Natural killer cell treated with Interleukin-12 subunit alpha and Interleukin-12 subunit beta and Interleukin-15 and Interleukin-18, amount 100 ng/mL, for 72 hours (primary cell): ENCODE results near the gene AGER. TPM values are rescaled to one million over a fixed set of nuclear protein-coding genes. Genes with fewer than 3 reads are reported as not detected.
"Not testable (repeated sequence)": the region's sequence is repeated elsewhere in the genome, so short reads cannot be mapped to it uniquely, and the experiment has no call there.

Source experiments
- ATAC-seq, 2 donors: fragments of 150-1000 bp; cut with Tn5 transposase in 1 of 2; sonication (Bioruptor Pico), chemical (Tn5 transposase) in 1 of 2; 2 replicates each; pipeline ENCODE4 v1.10.0; 2021
- DNase-seq: peaks from one replicate; pipeline ENCODE4 v3.0.0; 2022; ENCODE audit warnings: low spot score
- H3K27ac Mint-ChIP-seq, 2 donors: 1 replicate in 1 of 2; 2 replicates in 1 of 2; pipeline ENCODE4 v1.8.0; 2022; ENCODE audit warnings: mixed read lengths in 2 of 2, mild to moderate bottlenecking in 1 of 2, moderate library complexity in 1 of 2
- H3K27me3 Mint-ChIP-seq, 2 donors: 1 replicate in 1 of 2; 2 replicates in 1 of 2; pipeline ENCODE4 v1.8.0; 2022; ENCODE audit warnings: mixed read lengths in 2 of 2
- H3K36me3 Mint-ChIP-seq: one replicate; pipeline ENCODE4 v1.8.0; 2022; ENCODE audit warnings: mixed read lengths
- H3K4me1 Mint-ChIP-seq, 2 donors: 1 replicate in 1 of 2; 2 replicates in 1 of 2; pipeline ENCODE4 v1.8.0; 2022; ENCODE audit warnings: low read depth in 2 of 2, mixed read lengths in 2 of 2, mild to moderate bottlenecking in 1 of 2
- H3K4me3 Mint-ChIP-seq: one replicate; pipeline ENCODE4 v1.8.0; 2022; ENCODE audit warnings: mixed read lengths
- H3K9me3 Mint-ChIP-seq: 2 replicates; pipeline ENCODE4 v1.8.0; 2022; ENCODE audit warnings: mixed read lengths
- total RNA-seq, 2 donors: library from RNA; stranded (reverse); gene quantifications; one replicate each; pipeline ENCODE4 v1.2.3, GENCODE V29; 2022

Gene AGER
- total RNA-seq, 2 donors from 2014 or later, result 15.0 to 29.7 TPM

DNA sequence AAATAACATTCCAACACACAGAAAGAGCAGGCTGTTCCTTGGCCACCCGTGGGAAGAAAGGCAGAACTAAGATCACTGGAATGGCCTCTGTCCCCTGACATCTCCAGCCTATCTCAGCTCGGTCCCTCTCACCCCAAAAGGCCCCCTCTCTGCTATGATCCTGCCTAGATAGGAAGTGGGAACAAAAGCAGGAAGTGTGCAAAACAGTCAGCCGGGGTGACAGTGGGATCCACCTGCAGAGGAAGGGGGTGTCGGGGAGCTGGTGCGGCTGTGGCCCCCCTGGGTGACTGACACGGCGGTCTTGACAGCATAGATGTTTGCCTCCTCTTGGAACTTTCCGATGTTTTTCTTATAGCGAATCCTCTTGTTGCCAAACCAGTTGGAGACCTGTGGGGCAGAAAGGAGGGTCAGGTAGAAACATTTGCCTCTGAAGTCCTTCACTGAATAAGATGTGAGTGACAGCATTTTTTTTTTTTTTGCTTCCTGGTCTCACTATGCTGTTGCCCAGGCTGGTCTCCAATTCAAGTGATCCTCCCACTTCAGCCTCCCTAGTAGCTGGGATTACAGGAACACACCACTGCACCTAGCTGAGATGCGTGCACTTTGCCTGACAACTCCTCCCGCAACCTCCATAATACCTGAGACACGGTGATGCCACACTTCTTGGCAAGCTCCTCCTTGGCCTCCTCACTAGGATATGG lies 3.1 kb upstream of the AGER start:
- peaks cover 21% of the 10 kb centered on the region for H3K36me3 Mint-ChIP-seq
- ATAC-seq, result no peak

DNA sequence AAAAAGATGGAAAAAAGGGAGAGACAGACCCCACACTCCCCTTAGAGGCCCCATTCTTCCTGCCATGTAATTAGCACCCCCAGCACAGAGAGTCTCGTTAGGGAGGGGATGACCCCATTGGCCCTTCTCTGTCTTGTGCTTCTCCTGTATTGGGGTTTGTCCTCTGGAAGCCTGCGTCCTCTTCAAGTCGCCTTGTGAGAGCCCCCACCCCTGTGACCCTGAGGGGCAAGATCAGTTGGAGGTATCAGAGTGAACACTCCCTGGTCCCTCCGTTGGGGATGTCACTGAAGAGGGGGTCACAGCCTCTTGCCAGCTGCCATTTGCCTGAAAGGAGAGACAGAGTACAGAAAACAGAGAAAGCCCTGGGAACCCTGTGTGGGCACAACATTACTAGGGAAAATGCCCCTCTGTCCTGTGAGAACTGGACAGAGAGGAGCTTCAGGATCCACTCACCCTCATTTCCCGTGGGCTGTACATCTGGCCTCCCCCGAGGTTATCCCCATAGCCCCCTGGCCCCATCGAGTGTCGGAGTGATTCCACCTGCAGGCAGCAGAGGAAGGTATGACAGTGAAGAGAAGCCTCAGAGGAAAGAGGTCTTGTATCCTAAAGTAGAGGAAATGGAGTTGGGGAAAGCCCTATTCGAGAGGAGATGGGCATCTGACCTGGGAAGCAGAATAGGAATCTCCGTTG lies 2.2 kb upstream of the AGER start:
- ATAC-seq, H3K27me3 Mint-ChIP-seq, H3K9me3 Mint-ChIP-seq: not testable (repeated sequence)
- H3K36me3 Mint-ChIP-seq, result peaks cover 21% of the 10 kb centered on the region
- peaks cover 35 to 40% of the 10 kb centered on the region in 2 donors for H3K4me1 Mint-ChIP-seq
- DNase-seq, result peak; percentile 49
- peak overlapping the region; percentile 96 to 98 for H3K27ac Mint-ChIP-seq
- peak overlapping the region; percentile 66 for H3K4me3 Mint-ChIP-seq

More for the DNA sequence above, 3.1 kb upstream of the AGER start:
- Mint-ChIP-seq H3K4me3 (peak overlapping the region; percentile 40), H3K4me1 (peaks cover 42 to 44% of the 10 kb centered on the region in 2 donors), H3K9me3 (no peaks in the 10 kb centered on the region), H3K27ac (peak overlapping the region; percentile 96 to 98), H3K27me3 (no peaks in the 10 kb centered on the region)
- DNase-seq, result peak; percentile 28

DNA sequence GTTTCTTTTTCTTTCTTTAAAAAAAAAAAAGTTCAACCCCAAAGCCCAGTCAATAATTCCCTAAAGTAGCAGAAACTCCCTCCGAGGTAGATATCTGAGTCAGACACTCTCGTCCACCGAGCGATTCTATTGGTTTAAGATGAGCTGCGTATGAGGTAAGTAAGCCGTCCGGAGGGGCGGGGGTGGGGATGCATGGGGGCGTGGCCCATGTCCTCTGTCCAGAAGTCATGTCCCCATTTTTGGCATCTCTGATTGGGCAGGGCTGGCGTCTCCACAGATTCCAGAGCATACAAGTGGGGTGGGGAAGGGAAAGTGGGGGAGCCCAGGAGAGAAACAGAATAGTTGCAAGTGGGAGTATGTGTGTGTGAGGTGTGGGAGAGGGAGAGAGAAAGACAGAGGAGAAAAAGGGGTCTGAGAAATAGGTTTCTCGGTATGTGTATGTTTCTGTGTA lies 1.7 kb upstream of the AGER start:
- Mint-ChIP-seq H3K4me1 (peaks cover 32 to 36% of the 10 kb centered on the region in 2 donors), H3K27ac (peak overlapping the region; percentile 96 to 98), H3K36me3 (peaks cover 21% of the 10 kb centered on the region), H3K4me3 (peak overlapping the region; percentile 66)
- peak; percentile 1 for DNase-seq
- H3K9me3 Mint-ChIP-seq, H3K27me3 Mint-ChIP-seq: not testable (repeated sequence)
- ATAC-seq, result peak in 1 of 2 donors; percentile 53

DNA sequence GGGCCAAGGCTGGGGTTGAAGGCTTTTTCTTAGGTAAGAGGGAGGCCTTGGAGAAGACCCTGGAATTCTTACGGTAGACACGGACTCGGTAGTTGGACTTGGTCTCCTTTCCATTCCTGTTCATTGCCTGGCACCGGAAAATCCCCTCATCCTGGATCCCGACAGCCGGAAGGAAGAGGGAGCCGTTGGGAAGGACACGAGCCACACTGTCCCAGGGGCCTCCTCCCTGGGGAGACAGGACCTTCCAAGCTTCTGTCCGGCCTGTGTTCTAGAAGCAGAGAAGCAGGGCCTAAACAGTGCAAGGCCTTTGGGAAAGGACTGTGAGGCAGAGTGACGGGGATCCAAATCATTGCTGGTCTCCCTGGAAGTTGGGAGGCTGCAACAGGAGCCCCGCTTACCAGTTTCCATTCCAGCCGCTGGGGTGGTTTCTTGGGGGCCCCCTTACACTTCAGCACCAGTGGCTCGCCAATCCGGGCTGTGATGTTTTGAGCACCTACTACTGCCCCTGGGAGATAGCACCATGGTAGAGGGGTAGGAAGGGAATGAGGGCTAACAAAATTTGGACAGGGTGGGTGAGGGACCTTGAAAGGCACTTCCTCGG lies 470 bp downstream of the AGER start:
- ATAC-seq (no peak), DNase-seq (no peak)
- Mint-ChIP-seq H3K9me3 (no peaks in the 10 kb centered on the region), H3K27me3 (no peaks in the 10 kb centered on the region), H3K27ac (no peak overlapping the region), H3K36me3 (peaks cover 14% of the 10 kb centered on the region), H3K4me1 (peaks cover 40 to 44% of the 10 kb centered on the region in 2 donors), H3K4me3 (no peak overlapping the region)

DNA sequence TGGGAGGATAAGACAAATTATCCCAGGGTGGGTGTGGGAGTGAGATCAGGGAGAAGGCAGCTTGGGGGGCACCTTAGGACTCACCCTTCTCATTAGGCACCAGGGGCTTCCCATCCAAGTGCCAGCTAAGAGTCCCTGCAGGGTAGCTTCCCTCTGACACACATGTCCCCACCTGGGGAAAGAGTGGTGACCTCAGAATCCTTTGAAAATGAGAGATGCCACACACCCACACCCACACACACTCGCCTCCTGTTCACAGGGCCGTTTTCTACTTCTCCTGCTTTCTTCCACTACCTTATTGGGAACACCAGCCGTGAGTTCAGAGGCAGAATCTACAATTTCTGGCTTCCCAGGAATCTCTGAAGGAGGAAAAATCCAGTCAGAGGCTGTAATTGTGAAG lies 1.0 kb downstream of the AGER start:
- no peak for ATAC-seq
- Mint-ChIP-seq H3K9me3 (no peaks in the 10 kb centered on the region), H3K36me3 (peaks cover 13% of the 10 kb centered on the region), H3K27me3 (no peaks in the 10 kb centered on the region), H3K27ac (no peak overlapping the region), H3K4me3 (no peak overlapping the region), H3K4me1 (peaks cover 43 to 46% of the 10 kb centered on the region in 2 donors)
- DNase-seq, result no peak

DNA sequence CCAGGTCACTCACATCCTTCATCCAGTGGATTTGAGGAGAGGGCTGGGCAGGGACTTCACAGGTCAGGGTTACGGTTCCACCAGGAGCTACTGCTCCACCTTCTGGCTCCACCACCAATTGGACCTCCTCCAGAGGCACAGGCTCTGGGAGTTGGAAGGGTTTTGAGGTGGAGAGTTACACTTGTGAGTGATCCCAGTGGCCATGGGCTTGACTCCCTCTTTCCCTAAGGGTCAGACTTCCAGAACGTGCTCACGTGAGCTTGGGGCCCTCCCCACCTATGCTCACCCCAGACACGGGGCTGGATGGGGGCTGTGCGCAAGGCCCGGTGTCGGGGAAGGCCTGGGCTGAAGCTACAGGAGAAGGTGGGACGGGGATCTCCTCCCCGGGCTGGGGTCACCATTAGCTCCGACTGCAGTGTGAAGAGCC lies 1.5 kb downstream of the AGER start:
- no peak for ATAC-seq
- peak; percentile 15 for DNase-seq
- Mint-ChIP-seq H3K9me3 (no peaks in the 10 kb centered on the region), H3K4me3 (no peak overlapping the region), H3K27me3 (no peaks in the 10 kb centered on the region), H3K27ac (no peak overlapping the region), H3K36me3 (peaks cover 12% of the 10 kb centered on the region), H3K4me1 (peaks cover 43 to 49% of the 10 kb centered on the region in 2 donors)

DNA sequence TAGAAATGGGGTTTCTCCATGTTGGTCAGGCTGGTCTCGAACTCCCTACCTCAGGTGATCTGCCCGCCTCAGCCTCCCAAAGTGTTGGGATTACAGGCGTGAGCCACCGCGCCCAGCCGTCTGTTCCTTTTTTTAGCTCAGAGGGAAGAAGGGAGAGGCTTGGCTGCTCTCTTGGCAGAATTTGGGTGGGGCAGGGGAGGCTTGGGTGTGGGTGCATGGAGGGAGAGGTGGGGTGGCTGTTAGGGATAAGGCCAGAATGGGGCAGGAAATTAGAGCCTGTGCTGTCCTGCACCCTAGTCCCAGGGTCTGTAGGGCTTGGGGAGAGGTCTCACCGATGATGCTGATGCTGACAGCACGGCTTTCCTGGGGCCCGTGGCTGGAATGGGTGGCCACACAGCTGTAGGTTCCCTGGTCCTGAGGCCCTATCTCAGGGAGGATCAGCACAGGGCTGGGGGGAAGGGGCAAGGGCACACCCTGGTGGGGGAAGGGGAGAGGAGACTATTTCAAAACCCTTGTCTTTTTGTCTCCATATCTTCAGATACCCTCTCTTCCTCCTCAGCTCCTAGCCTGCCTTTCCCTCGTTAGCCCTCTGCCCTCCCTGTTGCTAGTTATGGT lies 2.0 kb downstream of the AGER start:
- H3K27ac Mint-ChIP-seq, result no peak overlapping the region
- peaks cover 6% of the 10 kb centered on the region for H3K36me3 Mint-ChIP-seq
- H3K4me3 Mint-ChIP-seq, result no peak overlapping the region
- ATAC-seq (no peak), DNase-seq (peak; percentile 54)
- no peaks in the 10 kb centered on the region for H3K9me3 Mint-ChIP-seq
- H3K4me1 Mint-ChIP-seq, result peaks cover 42 to 49% of the 10 kb centered on the region in 2 donors
- H3K27me3 Mint-ChIP-seq, result no peaks in the 10 kb centered on the region

DNA sequence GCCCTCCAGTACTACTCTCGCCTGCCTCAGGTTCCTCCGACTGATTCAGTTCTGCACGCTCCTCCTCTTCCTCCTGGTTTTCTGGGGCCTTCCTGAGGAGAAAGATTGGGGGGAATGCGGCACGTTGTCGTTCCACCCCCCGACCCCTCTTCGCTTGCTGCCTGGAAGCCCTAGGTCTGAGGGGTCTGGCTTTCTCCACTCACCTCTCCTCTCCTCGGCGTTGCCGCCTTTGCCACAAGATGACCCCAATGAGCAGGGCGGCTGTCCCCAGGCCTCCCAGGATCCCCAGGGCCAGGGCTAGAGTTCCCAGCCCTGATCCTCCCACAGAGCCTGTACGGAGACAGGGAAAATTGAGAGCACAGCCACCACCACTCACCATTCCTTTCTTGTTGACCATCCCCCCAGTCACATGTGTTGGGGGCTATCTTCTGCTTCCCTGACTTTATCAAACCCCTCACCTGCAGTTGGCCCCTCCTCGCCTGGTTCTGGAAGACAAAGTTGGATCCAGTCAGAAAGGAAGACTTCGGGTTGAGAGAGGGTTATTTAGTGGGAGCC lies 2.8 kb downstream of the AGER start:
- no peak overlapping the region for H3K4me3 Mint-ChIP-seq
- no peaks in the 10 kb centered on the region for H3K36me3 Mint-ChIP-seq
- peak overlapping the region in 1 of 2 donors; percentile 57 for H3K27ac Mint-ChIP-seq
- H3K9me3 Mint-ChIP-seq, result no peaks in the 10 kb centered on the region
- DNase-seq, result peak; percentile 47
- H3K27me3 Mint-ChIP-seq, result no peaks in the 10 kb centered on the region
- peaks cover 42 to 49% of the 10 kb centered on the region in 2 donors for H3K4me1 Mint-ChIP-seq
- ATAC-seq, result no peak

DNA sequence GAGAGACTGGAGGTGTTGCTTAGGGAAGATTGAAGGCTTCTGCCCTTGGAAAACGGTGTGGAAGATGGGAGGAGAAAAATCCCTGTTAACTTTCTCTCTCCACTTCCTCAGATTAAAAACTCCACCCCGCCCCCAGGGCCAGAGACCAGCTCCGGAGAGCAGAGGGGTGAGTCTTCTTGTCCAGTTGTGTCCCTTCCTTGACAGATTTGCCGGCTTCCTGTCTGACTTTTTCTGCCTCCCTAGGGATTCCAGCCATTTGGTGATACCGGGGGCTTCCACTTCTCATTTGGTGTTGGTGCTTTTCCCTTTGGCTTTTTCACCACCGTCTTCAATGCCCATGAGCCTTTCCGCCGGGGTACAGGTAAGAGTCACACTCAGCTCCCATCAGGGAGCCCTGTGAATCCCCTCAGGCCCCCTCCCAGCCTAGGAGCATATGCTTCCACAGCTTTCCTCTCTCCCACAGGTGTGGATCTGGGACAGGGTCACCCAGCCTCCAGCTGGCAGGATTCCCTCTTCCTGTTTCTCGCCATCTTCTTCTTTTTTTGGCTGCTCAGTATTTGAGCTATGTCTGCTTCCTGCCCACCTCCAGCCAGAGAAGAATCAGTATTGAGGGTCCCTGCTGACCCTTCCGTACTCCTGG lies 4.2 kb downstream of the AGER start:
- ATAC-seq (no peak), DNase-seq (peak; percentile 34)
- peak overlapping the region; percentile 92 to 95 for H3K27ac Mint-ChIP-seq
- H3K27me3 Mint-ChIP-seq, result no peaks in the 10 kb centered on the region
- peaks cover 42 to 46% of the 10 kb centered on the region in 2 donors for H3K4me1 Mint-ChIP-seq
- H3K36me3 Mint-ChIP-seq, result no peaks in the 10 kb centered on the region
- no peaks in the 10 kb centered on the region for H3K9me3 Mint-ChIP-seq
- peak overlapping the region; percentile 47 for H3K4me3 Mint-ChIP-seq

DNA sequence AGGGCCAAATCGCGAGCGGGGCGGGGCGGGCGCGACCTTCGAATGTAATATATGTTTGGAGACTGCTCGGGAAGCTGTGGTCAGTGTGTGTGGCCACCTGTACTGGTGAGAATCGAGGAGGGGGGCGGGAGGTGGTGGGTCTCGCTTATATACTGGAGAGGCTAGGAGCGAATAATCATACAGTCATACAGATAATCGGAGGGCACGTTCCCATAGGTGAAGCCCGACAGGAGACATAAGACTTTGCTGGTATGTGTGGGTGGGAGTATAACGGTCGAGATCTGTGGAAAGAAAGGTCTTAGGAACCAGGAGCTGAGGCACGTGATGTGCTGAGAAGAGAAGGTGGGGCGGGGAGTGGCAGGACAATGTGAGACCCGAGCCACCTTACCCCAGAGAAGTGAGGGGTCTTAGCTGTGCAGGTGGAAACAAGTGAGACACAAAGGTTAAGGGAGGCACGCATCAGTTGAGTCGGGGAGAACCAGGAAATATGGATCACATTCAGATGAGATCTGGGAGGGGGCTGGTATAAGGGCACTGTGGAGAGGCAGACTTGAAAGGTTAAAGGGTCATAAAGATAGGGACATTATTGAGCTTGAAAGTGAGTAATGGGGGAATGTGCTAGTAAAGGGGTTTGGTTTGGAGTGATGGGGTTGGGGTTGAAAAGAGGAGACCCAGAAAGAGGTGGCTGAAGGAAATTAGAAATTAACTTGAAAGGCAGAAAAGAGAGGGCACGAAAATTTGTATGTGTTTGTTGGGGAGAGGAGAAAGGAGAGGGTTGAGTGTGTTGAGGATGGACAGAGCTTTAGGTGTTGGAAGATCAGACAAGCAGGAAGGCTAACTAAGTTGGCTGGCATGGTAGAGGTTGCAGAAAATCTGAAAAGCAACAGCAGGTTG lies 5.3 kb downstream of the AGER start:
- ATAC-seq, result no peak

DNA sequence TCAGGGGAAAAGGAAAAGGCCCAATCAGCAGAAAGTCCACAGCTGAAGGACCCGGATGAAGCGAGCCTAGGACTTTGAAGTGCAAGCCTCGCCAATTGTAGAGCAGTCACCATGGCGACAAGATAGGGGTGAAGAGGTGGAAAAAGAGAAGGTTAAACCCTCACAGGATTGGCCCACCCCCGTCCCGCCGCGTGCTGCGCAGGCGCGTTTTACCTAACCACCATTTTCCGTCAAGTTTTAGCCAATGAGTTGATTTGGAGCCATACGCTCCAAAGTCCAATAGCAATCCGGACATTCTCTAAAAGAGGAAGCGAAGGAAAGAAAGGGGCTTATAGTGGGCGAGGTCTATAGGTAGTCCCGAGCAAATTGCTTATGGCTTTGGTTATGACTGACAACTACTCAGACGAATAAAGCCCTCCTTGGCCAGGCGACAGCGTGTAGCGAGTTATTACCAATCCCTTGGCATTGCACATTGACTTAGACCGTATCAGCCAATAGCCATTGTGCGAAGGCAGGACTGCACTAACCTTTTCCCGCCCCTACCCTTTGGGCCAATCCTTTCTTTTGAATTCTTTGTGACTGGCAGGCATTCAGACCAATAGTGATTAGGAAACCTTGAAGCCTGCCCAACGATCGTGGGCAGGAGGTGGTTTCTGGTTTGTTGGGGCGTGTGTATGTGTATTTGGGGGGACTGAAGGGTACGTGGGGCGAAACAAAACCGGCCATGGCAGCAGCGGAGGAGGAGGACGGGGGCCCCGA lies 6.1 kb downstream of the AGER start, which contains the start of gene RNF5:
Gene RNF5, plus strand, starts transcription at position 618 of the 759 bp plus-strand sequence. Its CDS starts 107 bp downstream, at position 725.
- peaks cover 54 to 61% of the 10 kb centered on the region in 2 donors for H3K4me1 Mint-ChIP-seq

More for the DNA sequence above, 5.3 kb downstream of the AGER start:
- Mint-ChIP-seq H3K27me3 (no peaks in the 10 kb centered on the region), H3K27ac (peak overlapping the region; percentile 92 to 95), H3K4me3 (peak overlapping the region; percentile 93), H3K9me3 (no peaks in the 10 kb centered on the region), H3K4me1 (peaks cover 48 to 57% of the 10 kb centered on the region in 2 donors), H3K36me3 (no peaks in the 10 kb centered on the region)
- peak; percentile 49 for DNase-seq

More for the DNA sequence above, 6.1 kb downstream of the AGER start, which contains the start of gene RNF5:
- Mint-ChIP-seq H3K27ac (peak within 1 kb of the TSS; percentile 92 to 95), H3K4me3 (peak within 1 kb of the TSS; percentile 93), H3K9me3 (no peaks in the 10 kb centered on the region), H3K36me3 (no peaks in the 10 kb centered on the region), H3K27me3 (no peaks in the 10 kb centered on the region)
- ATAC-seq, result peak; percentile 93 to 94
- DNase-seq, result peak; percentile 96
